ENCODE results near the gene LCN15.

DNA sequence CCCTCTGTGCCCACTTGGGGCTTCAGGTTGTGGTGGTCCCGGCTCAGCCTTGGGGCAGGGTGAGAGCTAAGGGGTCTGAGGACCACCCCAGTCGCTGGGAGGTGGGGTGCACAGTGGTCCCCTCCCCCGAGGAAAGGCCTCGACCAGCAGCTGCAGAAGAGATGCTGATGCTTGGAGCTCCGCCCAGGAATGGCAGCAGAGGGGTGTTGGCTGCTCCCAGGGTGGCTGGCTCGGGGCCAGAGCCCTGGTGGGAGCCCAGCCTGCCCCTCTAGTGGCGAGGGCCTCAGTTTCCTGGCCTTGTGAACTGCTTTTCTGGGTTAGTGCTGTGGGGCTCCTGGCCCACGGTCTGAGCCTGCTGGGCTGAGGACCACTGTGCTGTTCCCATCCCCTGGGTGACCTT, 50.8 kb downstream of the LCN15 start:
- TF ChIP-seq JUND (IDR thresholded peaks at IDR 0.05; ENCODE audit: low read depth, low read length) (no peak), SRF (IDR thresholded peaks at IDR 0.05; ENCODE audit: low read depth in 2 of 2, low read length in 2 of 2) (no peak), YY1 (IDR thresholded peaks at IDR 0.05; ENCODE audit: low read depth, low read length) (no peak), KDM1A (IDR thresholded peaks at IDR 0.05; ENCODE audit: borderline replicate concordance) (no peak), CBX5 (IDR thresholded peaks at IDR 0.05; ENCODE audit: low read depth) (no peak), POLR2A (IDR thresholded peaks at IDR 0.05; ENCODE audit: low read depth, low read length) (no peak), EZH2 (IDR thresholded peaks at IDR 0.05; ENCODE audit: borderline replicate concordance, control insufficient read depth, low read depth, low read length) (no peak), RAD21 (IDR thresholded peaks at IDR 0.05; ENCODE audit: insufficient read depth, low read depth, low read length) (no peak), CHD1 (IDR thresholded peaks at IDR 0.05; ENCODE audit: low read depth, low read length) (no peak)
- TF ChIP-seq, protein P1, sequence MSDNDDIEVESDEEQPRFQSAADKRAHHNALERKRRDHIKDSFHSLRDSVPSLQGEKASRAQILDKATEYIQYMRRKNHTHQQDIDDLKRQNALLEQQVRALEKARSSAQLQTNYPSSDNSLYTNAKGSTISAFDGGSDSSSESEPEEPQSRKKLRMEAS (IDR thresholded peaks at IDR 0.05; ENCODE audit: low read depth, low read length): no peak
- TF ChIP-seq, protein P2, sequence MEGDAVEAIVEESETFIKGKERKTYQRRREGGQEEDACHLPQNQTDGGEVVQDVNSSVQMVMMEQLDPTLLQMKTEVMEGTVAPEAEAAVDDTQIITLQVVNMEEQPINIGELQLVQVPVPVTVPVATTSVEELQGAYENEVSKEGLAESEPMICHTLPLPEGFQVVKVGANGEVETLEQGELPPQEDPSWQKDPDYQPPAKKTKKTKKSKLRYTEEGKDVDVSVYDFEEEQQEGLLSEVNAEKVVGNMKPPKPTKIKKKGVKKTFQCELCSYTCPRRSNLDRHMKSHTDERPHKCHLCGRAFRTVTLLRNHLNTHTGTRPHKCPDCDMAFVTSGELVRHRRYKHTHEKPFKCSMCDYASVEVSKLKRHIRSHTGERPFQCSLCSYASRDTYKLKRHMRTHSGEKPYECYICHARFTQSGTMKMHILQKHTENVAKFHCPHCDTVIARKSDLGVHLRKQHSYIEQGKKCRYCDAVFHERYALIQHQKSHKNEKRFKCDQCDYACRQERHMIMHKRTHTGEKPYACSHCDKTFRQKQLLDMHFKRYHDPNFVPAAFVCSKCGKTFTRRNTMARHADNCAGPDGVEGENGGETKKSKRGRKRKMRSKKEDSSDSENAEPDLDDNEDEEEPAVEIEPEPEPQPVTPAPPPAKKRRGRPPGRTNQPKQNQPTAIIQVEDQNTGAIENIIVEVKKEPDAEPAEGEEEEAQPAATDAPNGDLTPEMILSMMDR (IDR thresholded peaks at IDR 0.05 in 2 of 3, conservative IDR thresholded peaks at IDR 0.05 in 1 of 3; ENCODE audit: control insufficient read depth in 2 of 3, extremely low read depth in 1 of 3, insufficient read depth in 1 of 3, low read depth in 3 of 3, low read length in 3 of 3): no peak
- TF ChIP-seq, protein P3, sequence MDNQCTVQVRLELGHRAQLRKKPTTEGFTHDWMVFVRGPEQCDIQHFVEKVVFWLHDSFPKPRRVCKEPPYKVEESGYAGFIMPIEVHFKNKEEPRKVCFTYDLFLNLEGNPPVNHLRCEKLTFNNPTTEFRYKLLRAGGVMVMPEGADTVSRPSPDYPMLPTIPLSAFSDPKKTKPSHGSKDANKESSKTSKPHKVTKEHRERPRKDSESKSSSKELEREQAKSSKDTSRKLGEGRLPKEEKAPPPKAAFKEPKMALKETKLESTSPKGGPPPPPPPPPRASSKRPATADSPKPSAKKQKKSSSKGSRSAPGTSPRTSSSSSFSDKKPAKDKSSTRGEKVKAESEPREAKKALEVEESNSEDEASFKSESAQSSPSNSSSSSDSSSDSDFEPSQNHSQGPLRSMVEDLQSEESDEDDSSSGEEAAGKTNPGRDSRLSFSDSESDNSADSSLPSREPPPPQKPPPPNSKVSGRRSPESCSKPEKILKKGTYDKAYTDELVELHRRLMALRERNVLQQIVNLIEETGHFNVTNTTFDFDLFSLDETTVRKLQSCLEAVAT (IDR thresholded peaks at IDR 0.05): no peak
